H1 (cell line): ENCODE data around the gene C6orf62. TPM values are rescaled to one million over a fixed set of nuclear protein-coding genes. Genes with fewer than 3 reads are reported as not detected.

Experiments used
- CTCF ChIA-PET: fragments of 300-600 bp; sonication (Branson Sonifier 250); formaldehyde crosslinking; loops from one replicate; lab custom pipeline; 2021; ENCODE audit not compliant: partially characterized antibody; lab: Charles Lee
- POLR2A ChIA-PET: fragments of 300-600 bp; sonication (Branson Sonifier 250); formaldehyde crosslinking; loops from one replicate; lab custom pipeline; 2021; ENCODE audit warnings: inconsistent platforms; ENCODE audit not compliant: partially characterized antibody; lab: Charles Lee
- DNase-seq, 2 experiments: peaks; one replicate each; pipeline versions ENCODE4 v3.0.0 to v3.0.0-alpha.2; 2010 to 2022; ENCODE audit warnings: low spot score in 2 of 2, low read depth in 1 of 2, mixed read lengths in 1 of 2
- FAIRE-seq: peaks from 2 replicates; lab custom pipeline; 2011; peaks lifted over from hg19 to GRCh38; lab: Jason Lieb, UNC
- H2AFZ ChIP-seq: 2 replicates; pipeline ENCODE4 v1.8.1; 2012; ENCODE audit warnings: low read length, inconsistent platforms
- H2AK5ac ChIP-seq: 2 replicates; pipeline ENCODE4 v1.6.1; 2013; ENCODE audit warnings: low read depth, low read length
- H2BK120ac ChIP-seq: replicated peaks from 2 replicates; pipeline ENCODE3; 2013; ENCODE audit warnings: low read depth, low read length, inconsistent platforms
- H2BK12ac ChIP-seq: 2 replicates; pipeline ENCODE4 v1.6.1; 2013; ENCODE audit warnings: low read depth, low read length
- H2BK15ac ChIP-seq: 2 replicates; pipeline ENCODE4 v1.6.1; 2013; ENCODE audit warnings: low read length
- H2BK20ac ChIP-seq: 2 replicates; pipeline ENCODE4 v1.6.1; 2013; ENCODE audit warnings: low read length
- H2BK5ac ChIP-seq: 2 replicates; pipeline ENCODE4 v1.6.1; 2013; ENCODE audit warnings: low read depth, low read length
- H3K14ac ChIP-seq: 2 replicates; pipeline ENCODE4 v1.6.1; 2013; ENCODE audit warnings: inconsistent platforms; ENCODE audit not compliant: insufficient read length
- H3K18ac ChIP-seq: 2 replicates; pipeline ENCODE4 v1.6.1; 2013; ENCODE audit warnings: low read length; ENCODE audit errors: extremely low read depth
- H3K23ac ChIP-seq: 2 replicates; pipeline ENCODE4 v1.6.1; 2013; ENCODE audit warnings: inconsistent platforms; ENCODE audit not compliant: insufficient read length
- H3K23me2 ChIP-seq: 2 replicates; pipeline ENCODE4 v1.6.1; 2013; ENCODE audit warnings: low read depth, low read length
- H3K27ac ChIP-seq: 2 replicates; pipeline ENCODE4 v1.6.1; 2011; ENCODE audit warnings: low read depth, low read length, inconsistent platforms
- H3K27me3 ChIP-seq, 4 experiments: replicated peaks in 1 of 4; 1 replicate in 1 of 4; 2 replicates in 3 of 4; pipeline versions ENCODE4 v1.6.1 to v1.8.1; 2011 to 2013; ENCODE audit warnings: low read length in 3 of 4, mild to moderate bottlenecking in 3 of 4, inconsistent platforms in 2 of 4, mixed read lengths in 2 of 4, moderate library complexity in 1 of 4; ENCODE audit not compliant: control insufficient read depth in 3 of 4, insufficient read depth in 3 of 4; ENCODE audit errors: extremely low read depth in 1 of 4
- H3K36me3 ChIP-seq, 4 experiments: 2 replicates each; pipeline versions ENCODE4 v1.6.1 to v1.8.1; 2011 to 2013; ENCODE audit warnings: mild to moderate bottlenecking in 4 of 4, low read length in 3 of 4, moderate library complexity in 2 of 4, control low read depth in 1 of 4, inconsistent platforms in 1 of 4; ENCODE audit not compliant: insufficient read depth in 4 of 4, control insufficient read depth in 2 of 4
- H3K4ac ChIP-seq: replicated peaks from 2 replicates; pipeline ENCODE3; 2013; ENCODE audit warnings: low read length, low read depth, mixed read lengths, inconsistent platforms; ENCODE audit not compliant: insufficient read length
- H3K4me1 ChIP-seq, 4 experiments: replicated peaks in 1 of 4; 1 replicate in 1 of 4; 2 replicates in 3 of 4; pipeline versions ENCODE4 v1.6.1 to v1.8.1; 2011 to 2013; ENCODE audit warnings: low read length in 3 of 4, inconsistent platforms in 2 of 4, mixed read lengths in 1 of 4; ENCODE audit not compliant: insufficient read depth in 4 of 4, control insufficient read depth in 3 of 4
- H3K4me2 ChIP-seq, 2 experiments: 2 replicates each; pipeline versions ENCODE4 v1.6.1 to v1.8.1; 2011 to 2013; ENCODE audit warnings: low read depth in 2 of 2, low read length in 2 of 2, control low read depth in 1 of 2, inconsistent platforms in 1 of 2, mild to moderate bottlenecking in 1 of 2; ENCODE audit not compliant: insufficient read depth in 1 of 2
- H3K4me3 ChIP-seq, 4 experiments: fragments of 200-600, 300-600 bp in 1 of 4; sonication (generic), shearing (Covaris generic), sonication (Bioruptor Twin) in 1 of 4; 2 replicates each; pipeline versions ENCODE4 v1.5.1 to v1.8.1; 2011 to 2016; ENCODE audit warnings: low read length in 4 of 4, low read depth in 3 of 4, control low read depth in 2 of 4, inconsistent platforms in 2 of 4, mild to moderate bottlenecking in 2 of 4, mixed read lengths in 1 of 4, moderate library complexity in 1 of 4; ENCODE audit not compliant: insufficient read depth in 2 of 4; ENCODE audit errors: extremely low read depth in 1 of 4
- H3K56ac ChIP-seq: replicated peaks from 2 replicates; pipeline ENCODE3; 2013; ENCODE audit warnings: low read depth, mild to moderate bottlenecking, mixed read lengths, low read length, inconsistent platforms; ENCODE audit not compliant: insufficient read length
- H3K79me1 ChIP-seq: 2 replicates; pipeline ENCODE4 v1.6.1; 2013; ENCODE audit warnings: low read depth, low read length, control low read depth
- H3K79me2 ChIP-seq, 2 experiments: 2 replicates each; pipeline versions ENCODE4 v1.6.1 to v1.8.1; 2012 to 2013; ENCODE audit warnings: low read length in 2 of 2, mild to moderate bottlenecking in 2 of 2, inconsistent platforms in 1 of 2; ENCODE audit not compliant: insufficient read depth in 2 of 2, control insufficient read depth in 1 of 2
- H3K9ac ChIP-seq, 4 experiments: replicated peaks in 1 of 4; 1 replicate in 1 of 4; 2 replicates in 3 of 4; pipeline versions ENCODE4 v1.6.1 to v1.8.1; 2011 to 2013; ENCODE audit warnings: low read depth in 3 of 4, low read length in 3 of 4, control low read depth in 2 of 4, mild to moderate bottlenecking in 2 of 4, moderate library complexity in 2 of 4, inconsistent platforms in 1 of 4; ENCODE audit errors: extremely low read depth in 1 of 4
- H3K9me3 ChIP-seq, 2 experiments: 2 replicates each; pipeline versions ENCODE4 v1.6.1 to v1.8.1; 2012 to 2013; ENCODE audit warnings: mild to moderate bottlenecking in 2 of 2, moderate library complexity in 2 of 2, control low read depth in 1 of 2, inconsistent platforms in 1 of 2, low read depth in 1 of 2, low read length in 1 of 2, mixed read lengths in 1 of 2; ENCODE audit not compliant: insufficient read depth in 2 of 2
- H4K20me1 ChIP-seq, 2 experiments: replicated peaks in 1 of 2; 2 replicates each; pipeline versions ENCODE3 to v1.8.1; 2011 to 2013; ENCODE audit warnings: inconsistent platforms in 2 of 2, low read length in 2 of 2, mild to moderate bottlenecking in 1 of 2; ENCODE audit not compliant: insufficient read depth in 2 of 2, control insufficient read depth in 1 of 2
- H4K5ac ChIP-seq: 2 replicates; pipeline ENCODE4 v1.6.1; 2013; ENCODE audit warnings: low read length, low read depth, mixed read lengths, inconsistent platforms; ENCODE audit not compliant: insufficient read length
- H4K8ac ChIP-seq: 2 replicates; pipeline ENCODE4 v1.8.0; 2013; ENCODE audit warnings: mild to moderate bottlenecking, moderate library complexity, low read length, inconsistent platforms; ENCODE audit not compliant: insufficient read depth; ENCODE audit errors: extremely low read depth
- H4K91ac ChIP-seq: replicated peaks from 2 replicates; pipeline ENCODE3; 2013; ENCODE audit warnings: low read length, mixed read lengths, inconsistent platforms; ENCODE audit not compliant: insufficient read length
- ASH2L ChIP-seq: fragments of 200-600, 300-600 bp; sonication (generic); IDR thresholded peaks from one replicate; pipeline ENCODE4 v1.7.1; 2017; ENCODE audit warnings: low read length
- CEBPB ChIP-seq: IDR thresholded peaks from 2 replicates; pipeline ENCODE4 v1.6.1; 2012; ENCODE audit warnings: low read depth, low read length
- CTCF ChIP-seq, 3 experiments: IDR thresholded peaks; 1 replicate in 2 of 3; 2 replicates in 1 of 3; pipeline versions ENCODE4 v1.5.1 to v1.6.1; 2011; ENCODE audit warnings: low read length in 3 of 3, mild to moderate bottlenecking in 3 of 3, inconsistent platforms in 2 of 3, low read depth in 1 of 3, moderate library complexity in 1 of 3; ENCODE audit not compliant: insufficient read depth in 1 of 3; ENCODE audit errors: control extremely low read depth in 1 of 3
- KDM4A ChIP-seq: IDR thresholded peaks from one replicate; pipeline ENCODE4 v1.7.1; 2012; ENCODE audit warnings: low read depth, mild to moderate bottlenecking, moderate library complexity, low read length, inconsistent platforms; ENCODE audit not compliant: severe bottlenecking
- NANOG ChIP-seq: IDR thresholded peaks from 2 replicates; pipeline ENCODE4 v1.6.1; 2011; ENCODE audit warnings: low read length, low read depth, mild to moderate bottlenecking, inconsistent platforms; ENCODE audit not compliant: insufficient read depth, poor library complexity, severe bottlenecking
- NRF1 ChIP-seq: IDR thresholded peaks from 2 replicates; pipeline ENCODE4 v1.6.1; 2011; ENCODE audit warnings: mild to moderate bottlenecking, low read depth, low read length, improper control_type of control experiment
- PHF8 ChIP-seq: fragments of 200-600 bp; sonication (generic); conservative IDR thresholded peaks from 2 replicates; pipeline ENCODE4 v1.7.1; 2012; ENCODE audit warnings: low read depth, mild to moderate bottlenecking, inconsistent platforms, low read length, moderate library complexity
- SIRT6 ChIP-seq: IDR thresholded peaks from one replicate; pipeline ENCODE4 v1.7.1; 2012; ENCODE audit warnings: low read length, inconsistent platforms
- USF2 ChIP-seq: IDR thresholded peaks from 2 replicates; pipeline ENCODE4 v1.6.1; 2011; ENCODE audit warnings: low read length, improper control_type of control experiment
- WGBS, 2 experiments: shearing (Covaris generic) in 1 of 2; methylation state at CpG; one replicate each; pipeline versions ENCODE4 v1.1.6 to v1.1.7; 2013 to 2015; ENCODE audit warnings: low lambda C conversion rate in 2 of 2, mixed read lengths in 2 of 2, inconsistent platforms in 1 of 2, low coverage in 1 of 2, missing lambda C conversion rate in 1 of 2; ENCODE audit not compliant: insufficient replicate concordance in 2 of 2, insufficient coverage in 1 of 2, insufficient read length in 1 of 2; ENCODE audit errors: extremely low coverage in 1 of 2, missing lambda C conversion rate in 1 of 2; 5-methylcytosine and 5-hydroxymethylcytosine counted together
- polyA plus RNA-seq, 7 experiments: library from polyadenylated mRNA; depleted of rRNA in 3 of 7; stranded (reverse) in 5 of 7; unstranded in 2 of 7; fragments of >200 nt in 5 of 7; fragments of 200-250 nt in 2 of 7; gene quantifications; 1 replicate in 5 of 7; 2 replicates in 1 of 7; 4 replicates in 1 of 7; pipeline versions ENCODE4 v1.2.1 to v1.2.3, GENCODE V29; 2011 to 2013; ENCODE audit warnings: missing spikeins in 2 of 7, mixed read lengths in 2 of 7
- total RNA-seq: library from RNA; stranded (reverse); fragmentation: NEBNext Ultra II Directional; extraction: Animal tissue kit (Norgen Biotek cat#: 25700); gene quantifications from 2 replicates; pipeline ENCODE4 v1.2.1, GENCODE V29; 2021

The C6orf62 gene
- total and polyA plus RNA-seq, 2 of the 8 experiments (the other 6 are each of a cell fraction or from before 2014, with no cell fraction given), result 25.6 to 101 TPM

- Histone ChIP-seq H3K27ac (no peak overlapping the region), H2BK12ac (no peak overlapping the region), H4K8ac (no peak overlapping the region), H3K4me3 (no peak overlapping the region), H3K4ac (no peak overlapping the region), H2BK15ac (no peak overlapping the region), H4K5ac (no peak overlapping the region), H2AFZ (no peak overlapping the region), H3K9ac (no peak overlapping the region), H3K18ac (no peak overlapping the region), H3K14ac (no peak overlapping the region), H2AK5ac (no peak overlapping the region), H3K23me2 (no peaks in the 10 kb centered on the region), H3K36me3 (no peaks in the 10 kb centered on the region), H3K79me1 (no peaks in the 10 kb centered on the region), H3K27me3 (no peaks in the 10 kb centered on the region), H4K20me1 (no peaks in the 10 kb centered on the region), H3K56ac (no peak overlapping the region), H2BK20ac (no peak overlapping the region), H4K91ac (no peak overlapping the region), H3K79me2 (no peaks in the 10 kb centered on the region), H2BK120ac (no peak overlapping the region), H3K9me3 (no peaks in the 10 kb centered on the region), H3K4me2 (no peak overlapping the region), H3K4me1 (no peaks in the 10 kb centered on the region), H2BK5ac (no peak overlapping the region), H3K23ac (no peak overlapping the region)
- FAIRE-seq (no peak), DNase-seq (no peak)
- CTCF ChIA-PET, result interaction anchor here (0.7 to 2.2 kb wide), 4 partner anchors 8 to 85 kb away, joined by 3 to 6 read pairs (median 4); no protein-coding TSS in a partner anchor
- TF ChIP-seq ASH2L (no peak), CEBPB (no peak), NANOG (no peak), KDM4A (no peak), USF2 (no peak), NRF1 (no peak), SIRT6 (no peak), PHF8 (no peak), CTCF (IDR thresholded peaks at IDR 0.05; ENCODE audit: control extremely low read depth in 1 of 3, insufficient read depth in 1 of 3, low read depth in 1 of 3, low read length in 3 of 3) (no peak)
- POLR2A ChIA-PET, result interaction anchor here (0.8 to 1.6 kb wide), 3 partner anchors 15 to 31 kb away, joined by 4 to 8 read pairs (median 5); partner anchors contain the start of gene GMNN
- 87% methylated on average over 5 of the region's 5 CpGs; no CpG with 5 or more reads in 1 of the 2 experiments for WGBS, 2 experiments
Observed at GRCh38 chr6:24744911-24745310, 26.0 kb upstream of the C6orf62 start.
